Measurements from ENCODE around the gene LENG8. TPM values are rescaled to one million over a fixed set of nuclear protein-coding genes. Genes with fewer than 3 reads are reported as not detected.

LENG8 gene
- total RNA-seq, 6 donors from 2014 or later: 72.2 to 1,027 (median 188) TPM

- TF ChIP-seq CTCF (IDR thresholded peaks at IDR 0.05): no peak
- no peak for TF ChIP-seq EP300 (IDR thresholded peaks at IDR 0.05)
- TF ChIP-seq POLR2AphosphoS5 (IDR thresholded peaks at IDR 0.05): no peak
- TF ChIP-seq POLR2A (IDR thresholded peaks at IDR 0.05): no peak
- DNase-seq (no peak), ATAC-seq (ENCODE audit: low FRiP score in 2 of 2) (no peak)
- Histone ChIP-seq H3K4me1 (peaks cover 4 to 5% (median 4%) of the 10 kb centered on the region in 4 donors), H3K9me3 (no peaks in the 10 kb centered on the region), H3K36me3 (no peaks in the 10 kb centered on the region), H3K27ac (no peak overlapping the region), H3K27me3 (peaks cover 0 to 25% (median 11%) of the 10 kb centered on the region in 4 donors), H3K4me3 (no peak overlapping the region)
- WGBS, 2 donors: 65 to 77% methylated on average over 5 of the region's 5 CpGs
Measured at GRCh38 chr19:54425382-54425723, 23.6 kb upstream of the LENG8 start.

GRCh38 chr19:54426291-54426931 lies 22.6 kb upstream of the LENG8 start:
- H3K27ac ChIP-seq: no peak overlapping the region
- 60 to 65% methylated on average over 8 to 17 of the region's 17 CpGs for WGBS, 2 donors
- DNase-seq (no peak), ATAC-seq (ENCODE audit: low FRiP score in 2 of 2) (no peak)
- TF ChIP-seq CTCF (IDR thresholded peaks at IDR 0.05) (no peak), EP300 (IDR thresholded peaks at IDR 0.05) (no peak), POLR2AphosphoS5 (IDR thresholded peaks at IDR 0.05) (no peak), POLR2A (IDR thresholded peaks at IDR 0.05) (no peak)
- no peaks in the 10 kb centered on the region for H3K36me3 ChIP-seq
- peaks cover 12 to 15% (median 14%) of the 10 kb centered on the region in 4 donors for H3K4me1 ChIP-seq
- peaks cover 0 to 19% (median 7%) of the 10 kb centered on the region in 4 donors for H3K27me3 ChIP-seq
- no peak overlapping the region for H3K4me3 ChIP-seq
- no peaks in the 10 kb centered on the region for H3K9me3 ChIP-seq

GRCh38 chr19:54427586-54427985 lies 21.4 kb upstream of the LENG8 start:
- no peak overlapping the region for H3K27ac ChIP-seq
- H3K4me3 ChIP-seq: no peak overlapping the region
- peaks cover 0 to 19% (median 7%) of the 10 kb centered on the region in 4 donors for H3K27me3 ChIP-seq
- no peak for ATAC-seq (ENCODE audit: low FRiP score in 2 of 2)
- DNase-seq: no peak
- H3K36me3 ChIP-seq: no peaks in the 10 kb centered on the region
- H3K4me1 ChIP-seq: peaks cover 14 to 24% (median 17%) of the 10 kb centered on the region in 4 donors
- WGBS, 2 donors: 89 to 90% methylated on average over 11 of the region's 11 CpGs
- TF ChIP-seq POLR2AphosphoS5 (IDR thresholded peaks at IDR 0.05) (no peak), CTCF (IDR thresholded peaks at IDR 0.05) (no peak), EP300 (IDR thresholded peaks at IDR 0.05) (no peak), POLR2A (IDR thresholded peaks at IDR 0.05) (no peak)
- no peaks in the 10 kb centered on the region for H3K9me3 ChIP-seq

- Histone ChIP-seq H3K4me1 (peaks cover 14 to 24% (median 17%) of the 10 kb centered on the region in 4 donors), H3K36me3 (no peaks in the 10 kb centered on the region), H3K27ac (no peak overlapping the region), H3K4me3 (no peak overlapping the region), H3K9me3 (no peaks in the 10 kb centered on the region), H3K27me3 (peaks cover 0 to 19% (median 7%) of the 10 kb centered on the region in 4 donors)
- TF ChIP-seq CTCF (IDR thresholded peaks at IDR 0.05) (no peak), POLR2AphosphoS5 (IDR thresholded peaks at IDR 0.05) (no peak), EP300 (IDR thresholded peaks at IDR 0.05) (no peak), POLR2A (IDR thresholded peaks at IDR 0.05) (no peak)
- DNase-seq: no peak
- ATAC-seq (ENCODE audit: low FRiP score in 2 of 2): no peak
- WGBS, 2 donors: 72 to 84% methylated on average over 7 to 11 of the region's 11 CpGs
Measured at GRCh38 chr19:54428323-54429175, 20.4 kb upstream of the LENG8 start.

Data from upper lobe of left lung (tissue), 6 donors.